HepG2 (cell line): ENCODE results near the gene PKP4. TPM values are rescaled to one million over a fixed set of nuclear protein-coding genes. Genes with fewer than 3 reads are reported as not detected.

Experiments
- BCL6 ChIP-seq: IDR thresholded peaks from 2 replicates; pipeline ENCODE4 v1.6.1; 2016; ENCODE audit warnings: missing genetic modification reagents, missing compliant biosample characterization
- HNF1B ChIP-seq: sonication (generic); formaldehyde crosslinking; IDR thresholded peaks from 2 replicates; pipeline ENCODE4 v1.5.1; 2020; ENCODE audit warnings: mild to moderate bottlenecking, moderate library complexity, missing genetic modification reagents
- JUN ChIP-seq: sonication (generic); formaldehyde crosslinking; IDR thresholded peaks from 2 replicates; pipeline ENCODE4 v1.4.0; 2020; ENCODE audit warnings: mild to moderate bottlenecking, missing genetic modification reagents
- PRMT3 ChIP-seq: sonication (generic); formaldehyde crosslinking; IDR thresholded peaks from 2 replicates; pipeline ENCODE4 v1.8.1; 2022; ENCODE audit warnings: low read depth, mild to moderate bottlenecking, moderate library complexity, missing genetic modification reagents, borderline replicate concordance
- RERE ChIP-seq: IDR thresholded peaks from 2 replicates; pipeline ENCODE4 v1.6.1; 2016; ENCODE audit warnings: low read depth, missing genetic modification reagents, missing compliant biosample characterization
- SAP130 ChIP-seq: IDR thresholded peaks from 2 replicates; pipeline ENCODE4 v1.6.1; 2016; ENCODE audit warnings: low read depth
- TSC22D2 ChIP-seq: sonication (generic); formaldehyde crosslinking; IDR thresholded peaks from 2 replicates; pipeline ENCODE4 v1.5.1; 2020; ENCODE audit warnings: missing genetic modification reagents, mild to moderate bottlenecking, borderline replicate concordance
- ZBTB14 ChIP-seq: sonication (generic); formaldehyde crosslinking; IDR thresholded peaks from 2 replicates; pipeline ENCODE4 v1.4.0; 2020; ENCODE audit warnings: missing genetic modification reagents
- ZBTB39 ChIP-seq: sonication (generic); formaldehyde crosslinking; IDR thresholded peaks from 2 replicates; pipeline ENCODE4 v1.5.0; 2020; ENCODE audit warnings: missing genetic modification reagents
- ZNF142 ChIP-seq: sonication (generic); formaldehyde crosslinking; IDR thresholded peaks from 2 replicates; pipeline ENCODE4 v1.4.0; 2020; ENCODE audit warnings: missing genetic modification reagents
- ZNF766 ChIP-seq: sonication (generic); formaldehyde crosslinking; IDR thresholded peaks from 2 replicates; pipeline ENCODE4 v1.5.0; 2020; ENCODE audit warnings: missing genetic modification reagents, borderline replicate concordance
- polyA plus RNA-seq, 8 experiments: library from polyadenylated mRNA; depleted of rRNA in 3 of 8; stranded (reverse) in 7 of 8; unstranded in 1 of 8; fragments of >200 nt; fragmentation: Illumina TruSeq in 4 of 8; extraction: Trizol in 4 of 8; gene quantifications; 2 replicates each; pipeline versions ENCODE4 v1.2.1 to v1.2.3, GENCODE V29; 2011 to 2016; ENCODE audit warnings: low read depth in 4 of 8, missing spikeins in 1 of 8, mixed read lengths in 1 of 8; ENCODE audit not compliant: insufficient read depth in 1 of 8
- total RNA-seq, 5 experiments: library from RNA; depleted of rRNA; stranded (reverse); fragments of >200 nt; fragmentation: Illumina TruSeq; extraction: Trizol; gene quantifications; 2 replicates each; pipeline ENCODE4 v1.2.3, GENCODE V29; 2016; ENCODE audit warnings: low read depth in 1 of 5

The PKP4 gene
- total and polyA plus RNA-seq, 2 of the 13 experiments (the other 11 are each of a cell fraction or from before 2014, with no cell fraction given) = 80.9 to 90.5 TPM

GRCh38 chr2:158457826-158458616 lies 1.3 kb downstream of the PKP4 start (continued):
- TF ChIP-seq HNF1B = peak; percentile 91
- TF ChIP-seq BCL6 (CRISPR knock-in tag) = peak; percentile 83
- peak; percentile 56; the same call in 1 of the 2 replicates for TF ChIP-seq PRMT3 (CRISPR knock-in tag)
- TF ChIP-seq ZBTB39 (CRISPR knock-in tag) = peak; percentile 97
- peak; percentile 97 for TF ChIP-seq SAP130 (CRISPR knock-in tag)
- peak; percentile 89 for TF ChIP-seq ZBTB14 (CRISPR knock-in tag)
- TF ChIP-seq JUN (CRISPR knock-in tag) = peak; percentile 90
- peak; percentile 95 for TF ChIP-seq ZNF766 (CRISPR knock-in tag)
- TF ChIP-seq ZNF142 = peak; percentile 91; the same call in 1 of the 2 replicates
- peak; percentile 93; the same call in 1 of the 2 replicates for TF ChIP-seq TSC22D2 (CRISPR knock-in tag)
- TF ChIP-seq RERE (CRISPR knock-in tag) = peak; percentile 79; the same call in 1 of the 2 replicates
